Measurements from ENCODE around the gene RRP7A.
"Not testable (repeated sequence)": the region's sequence is repeated elsewhere in the genome, so short reads cannot be mapped to it uniquely, and the experiment has no call there.

Gene RRP7A

DNA sequence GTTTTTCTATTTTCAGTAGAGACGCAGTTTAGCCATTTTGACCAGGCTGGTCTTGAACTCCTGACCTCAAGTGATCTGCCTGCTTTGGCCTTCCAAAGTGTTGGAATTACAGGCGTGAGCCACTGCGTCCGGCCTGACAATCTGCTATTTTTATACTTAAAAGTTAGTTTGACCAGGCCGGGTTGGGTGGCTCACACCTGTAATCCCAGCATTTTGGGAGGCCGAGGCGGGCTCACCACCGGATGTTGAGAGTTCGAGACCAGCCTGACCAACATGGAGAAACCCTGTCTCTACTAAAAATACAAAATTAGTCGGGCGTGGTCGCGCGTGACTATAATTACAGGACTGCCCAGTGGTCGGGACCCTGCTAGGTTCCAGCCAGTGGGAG, 19.8 kb downstream of the RRP7A start:
- not testable (repeated sequence) for DNase-seq (ENCODE audit: low read depth in 2 of 2)

DNA sequence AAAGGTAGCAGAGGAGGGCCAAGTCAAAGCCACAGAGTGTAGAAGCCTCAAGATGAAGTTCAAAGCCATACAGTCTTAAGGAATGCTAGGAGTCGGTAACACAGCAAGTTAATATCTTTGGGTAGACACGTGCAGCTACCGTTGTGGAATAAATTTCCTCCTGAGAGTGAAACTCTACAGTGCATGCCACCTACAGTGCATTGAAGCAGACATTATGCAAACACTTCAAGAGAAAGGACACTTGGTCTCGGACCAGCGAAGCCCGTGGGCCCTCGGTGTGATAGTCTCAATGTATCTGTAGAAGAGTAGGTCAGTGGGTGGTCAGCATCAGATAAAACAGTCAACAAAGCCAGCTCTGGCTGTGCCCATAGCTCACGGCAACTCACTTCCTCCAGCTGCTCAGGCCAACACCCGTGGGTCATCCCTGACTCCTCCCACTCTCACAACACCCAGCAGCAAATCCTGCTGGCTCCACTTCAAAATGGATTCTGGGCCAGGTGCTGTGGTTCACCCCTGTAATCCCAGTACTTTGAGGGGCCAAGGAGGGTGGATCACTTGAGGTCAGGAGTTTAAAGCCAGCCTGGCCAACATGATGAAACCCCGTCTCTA, 24.0 kb downstream of the RRP7A start:
- not testable (repeated sequence) for DNase-seq (ENCODE audit: low read depth in 2 of 2)

DNA sequence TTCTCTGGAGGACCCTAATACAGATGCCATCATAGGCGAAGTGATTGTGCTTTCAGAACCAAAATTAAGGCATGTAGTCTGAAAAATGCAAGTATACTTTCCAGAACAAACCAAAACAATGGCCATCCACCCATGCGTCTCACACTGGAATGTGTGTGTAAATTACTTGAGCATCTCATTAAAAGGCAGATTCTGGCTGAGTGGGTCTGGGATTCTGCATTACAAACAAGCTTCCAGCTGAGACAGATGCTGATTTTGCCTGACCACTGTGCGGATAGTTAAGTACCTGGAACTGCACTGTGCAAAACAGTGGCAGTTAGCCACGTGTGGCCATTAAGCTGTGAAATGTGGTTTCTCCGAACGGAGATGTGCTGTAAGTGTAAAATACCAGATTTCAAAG, 26.2 kb downstream of the RRP7A start:
- no peak for DNase-seq (ENCODE audit: low read depth in 2 of 2)

DNA sequence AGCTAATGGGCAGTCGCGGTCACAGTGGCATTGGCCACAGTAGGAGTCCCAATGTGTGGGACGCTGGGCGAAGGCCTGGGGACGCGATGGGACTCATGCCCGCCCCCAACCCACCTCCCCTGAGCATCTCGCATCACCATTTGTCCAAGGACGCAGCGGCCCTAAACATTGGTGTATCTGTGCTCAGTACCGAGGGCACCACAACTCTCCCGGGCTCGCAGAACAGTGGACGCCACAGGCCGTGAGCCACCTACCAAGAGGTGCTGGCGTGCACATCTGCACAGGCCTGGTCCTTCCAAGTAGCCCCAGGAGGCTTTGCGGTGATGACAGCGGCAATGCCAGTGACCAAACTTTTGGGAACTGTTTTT, 27.3 kb downstream of the RRP7A start:
- DNase-seq (ENCODE audit: low read depth in 2 of 2) = no peak

DNA sequence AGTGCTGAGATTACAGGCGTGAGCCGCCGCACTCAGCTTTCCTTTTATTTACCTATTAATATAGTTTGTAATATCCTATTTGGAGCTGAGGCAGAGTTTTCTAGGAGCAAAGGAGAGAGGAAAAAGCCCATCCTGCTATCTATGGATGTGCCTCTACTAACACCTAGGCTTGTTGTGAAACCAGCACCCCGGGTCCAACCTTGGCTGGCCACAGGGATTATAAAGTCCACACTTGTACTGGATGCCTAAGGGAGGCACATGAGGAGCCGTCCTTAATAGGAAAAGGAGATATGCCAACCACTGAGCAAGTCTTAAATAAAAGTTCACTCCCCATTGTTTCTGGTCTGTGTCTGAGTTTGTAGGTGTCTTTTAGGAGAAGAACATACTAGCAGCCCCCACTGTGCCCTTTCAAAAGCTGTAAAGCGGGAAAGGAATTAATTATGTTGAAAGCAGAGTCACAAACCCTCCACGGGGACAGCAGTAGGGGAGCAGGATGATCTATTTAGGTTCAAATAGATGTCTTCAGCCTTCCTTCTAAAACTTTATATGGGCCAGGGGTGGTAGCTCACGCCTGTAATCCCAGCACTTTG, 29.3 kb downstream of the RRP7A start:
- no peak for DNase-seq (ENCODE audit: low read depth in 2 of 2)

- DNase-seq (ENCODE audit: low read depth in 2 of 2) = no peak
These were observed 30.6 kb downstream of the RRP7A start for GRCh38 chr22:42489000-42489399.

- no peak for DNase-seq (ENCODE audit: low read depth in 2 of 2)
These were observed 35.1 kb downstream of the RRP7A start for GRCh38 chr22:42484506-42484905.

DNA sequence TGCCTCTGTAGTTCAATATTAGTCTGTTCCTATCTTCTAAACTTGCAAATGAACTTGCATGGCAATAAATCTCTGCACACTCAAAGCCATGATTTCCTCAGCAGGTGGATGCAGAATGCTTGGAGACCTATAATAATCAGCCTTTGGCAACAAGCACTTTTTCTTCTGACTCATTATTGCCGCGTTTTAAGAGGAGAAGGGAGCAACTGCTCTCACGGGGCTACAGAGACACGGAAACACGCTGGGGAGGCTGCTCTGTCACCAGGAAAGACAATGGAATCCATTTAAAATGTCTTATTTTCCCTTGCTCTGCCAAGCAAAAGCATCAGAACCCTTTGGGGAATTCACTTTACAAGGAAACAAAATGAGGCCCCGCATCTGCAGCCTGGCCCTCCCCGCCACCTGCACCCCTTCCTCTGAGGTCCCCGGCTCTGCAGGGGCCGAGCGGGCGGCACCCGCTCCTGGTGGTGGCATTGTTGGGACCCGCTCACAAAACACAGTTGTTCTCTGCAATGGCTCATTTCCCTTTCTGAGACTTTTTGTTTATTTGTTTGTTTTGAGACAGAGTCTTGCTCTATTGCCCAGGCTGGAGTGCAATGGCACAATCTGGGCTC, 35.9 kb downstream of the RRP7A start:
- DNase-seq (ENCODE audit: low read depth in 2 of 2) = not testable (repeated sequence)

- no peak for DNase-seq (ENCODE audit: low read depth in 2 of 2)
These were observed 44.5 kb downstream of the RRP7A start for GRCh38 chr22:42475122-42475521.

- DNase-seq (ENCODE audit: low read depth in 2 of 2) = no peak
These were observed 46.0 kb downstream of the RRP7A start for GRCh38 chr22:42473484-42474193.

GRCh38 chr22:42472671-42473070, 46.9 kb downstream of the RRP7A start:
- no peak for DNase-seq (ENCODE audit: low read depth in 2 of 2)

GRCh38 chr22:42471441-42471840, 48.2 kb downstream of the RRP7A start:
- DNase-seq (ENCODE audit: low read depth in 2 of 2) = no peak

- no peak for DNase-seq (ENCODE audit: low read depth in 2 of 2)
These were observed 49.1 kb downstream of the RRP7A start for GRCh38 chr22:42470366-42471082.

DNA sequence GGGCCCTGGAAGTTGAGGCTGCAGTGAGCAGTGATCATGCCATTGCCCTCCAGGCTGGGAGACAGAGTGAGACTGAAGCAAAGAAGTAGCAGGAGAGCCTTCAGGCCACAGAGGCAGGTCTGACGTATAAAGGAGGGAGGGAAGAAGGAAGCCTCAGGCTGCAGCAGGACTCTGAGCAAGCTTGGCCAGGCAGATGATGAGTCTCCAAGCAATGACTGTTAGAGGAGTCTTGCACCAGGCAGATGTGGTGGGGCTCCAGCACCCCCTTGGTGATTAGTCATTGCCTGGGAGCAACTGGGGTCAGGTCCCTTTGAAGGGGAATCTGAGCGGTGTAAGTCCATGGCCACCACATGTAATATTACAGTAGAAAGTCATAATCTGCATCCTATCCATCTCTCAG, 50.8 kb downstream of the RRP7A start:
- no peak for DNase-seq (ENCODE audit: low read depth in 2 of 2)

DNA sequence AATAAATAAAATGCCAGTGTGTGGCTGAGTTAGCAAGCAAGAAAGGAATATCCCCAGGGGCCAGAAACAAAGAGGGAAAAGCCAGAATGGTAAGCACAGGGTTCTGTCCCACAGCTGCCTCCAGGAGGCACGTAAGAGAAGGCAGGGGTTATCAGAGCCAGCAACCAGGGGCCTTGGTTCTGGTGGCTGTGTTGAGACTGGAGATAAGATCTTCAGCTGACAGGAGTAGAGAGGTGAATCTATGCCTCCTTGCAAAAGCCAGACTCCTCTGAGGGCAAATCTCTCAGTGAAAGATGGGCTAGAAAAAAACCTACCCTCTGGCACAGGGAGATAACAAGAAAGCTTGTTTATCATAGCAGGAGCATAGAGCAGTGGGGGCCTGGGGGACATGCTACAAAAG, 57.6 kb downstream of the RRP7A start:
- no peak for DNase-seq (ENCODE audit: low read depth in 2 of 2)

DNA sequence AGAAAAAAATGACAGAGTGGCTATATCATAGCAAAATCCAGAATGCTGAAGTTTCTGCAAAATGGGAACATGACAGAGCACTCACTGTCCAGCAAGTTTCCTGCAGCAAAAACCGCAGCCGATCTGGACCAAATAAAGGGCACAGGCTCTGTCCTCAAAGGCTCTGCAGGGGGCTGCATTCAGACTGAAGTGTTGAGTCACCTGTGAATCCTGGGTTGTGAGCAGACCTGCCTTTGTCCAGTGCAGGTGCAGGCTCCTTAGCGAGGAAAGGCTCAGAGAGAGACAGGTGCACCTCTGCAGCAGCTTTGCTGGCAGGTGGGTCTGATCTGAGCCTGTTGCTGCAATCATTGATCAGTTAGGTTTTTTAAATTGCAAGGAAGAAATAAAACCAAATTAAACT, 58.1 kb downstream of the RRP7A start:
- DNase-seq (ENCODE audit: low read depth in 2 of 2) = no peak

All from stimulated activated CD4-positive, alpha-beta T cell treated with anti-CD3 and anti-CD28 coated beads, Interleukin-12 subunit alpha, Interleukin-12 subunit beta, amount 100 ng/mL, for 24 hours (primary cell).